ENCODE results near the gene PADI6. TPM values are rescaled to one million over a fixed set of nuclear protein-coding genes. Genes with fewer than 3 reads are reported as not detected.

The PADI6 gene
- total and polyA plus RNA-seq, 5 experiments from 2014 or later = not detected

GRCh38 chr1:17433261-17433660 lies 61.3 kb downstream of the PADI6 start:
- DNase-seq (no peak), ATAC-seq (no peak)
- H3K4me3 Mint-ChIP-seq = peak overlapping the region in 1 of 10 donors; percentile 15
- POLR2A ChIA-PET = no interaction called here
- peaks cover 22 to 77% (median 62%) of the 10 kb centered on the region in 4 donors for H3K4me1 Mint-ChIP-seq
- H3K36me3 Mint-ChIP-seq = peaks cover 0 to 57% (median 5%) of the 10 kb centered on the region in 3 donors
- no peaks in the 10 kb centered on the region for H3K9me3 Mint-ChIP-seq
- H3K27me3 Mint-ChIP-seq = no peaks in the 10 kb centered on the region
- H3K27ac Mint-ChIP-seq = peak overlapping the region in 2 of 10 donors; percentile 53 to 59

- DNase-seq (no peak), ATAC-seq (no peak)
- Mint-ChIP-seq H3K27ac (peak overlapping the region in 5 of 10 donors; percentile 16 to 52 (median 48)), H3K4me3 (no peak overlapping the region), H3K4me1 (peaks cover 21 to 72% (median 61%) of the 10 kb centered on the region in 4 donors), H3K9me3 (no peaks in the 10 kb centered on the region), H3K27me3 (no peaks in the 10 kb centered on the region), H3K36me3 (peaks cover 0 to 51% (median 5%) of the 10 kb centered on the region in 3 donors)
- POLR2A ChIA-PET = no interaction called here
Observed at GRCh38 chr1:17434016-17434415, 62.0 kb downstream of the PADI6 start.

GRCh38 chr1:17434601-17435000 lies 62.6 kb downstream of the PADI6 start:
- H3K27me3 Mint-ChIP-seq = no peaks in the 10 kb centered on the region
- H3K36me3 Mint-ChIP-seq = peaks cover 0 to 45% (median 1%) of the 10 kb centered on the region in 3 donors
- peak overlapping the region in 6 of 10 donors; percentile 4 to 76 (median 32) for H3K4me3 Mint-ChIP-seq
- ATAC-seq (no peak), DNase-seq (no peak)
- H3K9me3 Mint-ChIP-seq = no peaks in the 10 kb centered on the region
- POLR2A ChIA-PET = no interaction called here
- peaks cover 16 to 66% (median 59%) of the 10 kb centered on the region in 4 donors for H3K4me1 Mint-ChIP-seq
- H3K27ac Mint-ChIP-seq = peak overlapping the region in 7 of 10 donors; percentile 44 to 84 (median 63)

- Mint-ChIP-seq H3K36me3 (peaks cover 0 to 34% (median 0%) of the 10 kb centered on the region in 3 donors), H3K27me3 (no peaks in the 10 kb centered on the region), H3K9me3 (no peaks in the 10 kb centered on the region), H3K27ac (peak overlapping the region; percentile 78 to 92 (median 84)), H3K4me1 (peaks cover 16 to 71% (median 67%) of the 10 kb centered on the region in 4 donors), H3K4me3 (peak overlapping the region; percentile 70 to 90 (median 78))
- POLR2A ChIA-PET = interaction anchor here (0.7 kb wide), 1 partner anchor 1506 kb away, joined by 3 read pairs; no protein-coding TSS in a partner anchor
- no peak for ATAC-seq
- DNase-seq = no peak
Observed at GRCh38 chr1:17436380-17437174, 64.6 kb downstream of the PADI6 start.

- peak in 1 of 10 donors; percentile 10 for DNase-seq
- POLR2A ChIA-PET = no interaction called here
- Mint-ChIP-seq H3K4me1 (peaks cover 16 to 68% (median 63%) of the 10 kb centered on the region in 4 donors), H3K27ac (peak overlapping the region in 9 of 10 donors; percentile 78 to 92 (median 85)), H3K36me3 (peaks cover 0 to 30% (median 0%) of the 10 kb centered on the region in 3 donors), H3K9me3 (no peaks in the 10 kb centered on the region), H3K27me3 (no peaks in the 10 kb centered on the region), H3K4me3 (peak overlapping the region; percentile 70 to 90 (median 78))
- no peak for ATAC-seq
Observed at GRCh38 chr1:17437260-17437579, 65.2 kb downstream of the PADI6 start.

- H3K27ac Mint-ChIP-seq = peak overlapping the region in 8 of 10 donors; percentile 78 to 92 (median 85)
- ATAC-seq (peak; percentile 33 to 37), DNase-seq (peak; percentile 20 to 70 (median 58))
- H3K36me3 Mint-ChIP-seq = peaks cover 0 to 26% (median 0%) of the 10 kb centered on the region in 3 donors
- H3K9me3 Mint-ChIP-seq = no peaks in the 10 kb centered on the region
- no peaks in the 10 kb centered on the region for H3K27me3 Mint-ChIP-seq
- POLR2A ChIA-PET = interaction anchor here (0.8 kb wide), 1 partner anchor 9 kb away, joined by 3 read pairs; no protein-coding TSS in a partner anchor
- peak overlapping the region; percentile 71 to 96 (median 78) for H3K4me3 Mint-ChIP-seq
- H3K4me1 Mint-ChIP-seq = peaks cover 16 to 63% (median 59%) of the 10 kb centered on the region in 4 donors
Observed at GRCh38 chr1:17437580-17438317, 65.8 kb downstream of the PADI6 start.

- peak; percentile 34 to 45 for ATAC-seq
- POLR2A ChIA-PET = interaction anchor here (0.5 to 1.1 kb wide), 4 partner anchors 8 to 1757 kb away, joined by 3 to 7 read pairs (median 3); no protein-coding TSS in a partner anchor
- H3K4me1 Mint-ChIP-seq = peaks cover 16 to 56% (median 51%) of the 10 kb centered on the region in 4 donors
- H3K36me3 Mint-ChIP-seq = peaks cover 0 to 20% (median 0%) of the 10 kb centered on the region in 3 donors
- H3K27me3 Mint-ChIP-seq = peaks cover 0 to 4% (median 0%) of the 10 kb centered on the region in 5 donors
- DNase-seq = peak; percentile 52 to 81 (median 65)
- peak overlapping the region; percentile 92 to 99 (median 96) for H3K4me3 Mint-ChIP-seq
- no peaks in the 10 kb centered on the region for H3K9me3 Mint-ChIP-seq
- peak overlapping the region; percentile 90 to 98 (median 97) for H3K27ac Mint-ChIP-seq
Observed at GRCh38 chr1:17438318-17439249, 66.6 kb downstream of the PADI6 start.

GRCh38 chr1:17439250-17440073 lies 67.5 kb downstream of the PADI6 start, which contains the start of gene RCC2:
TSS of gene RCC2 (minus strand) at chr1:17439677. CDS start at chr1:17438514, 1,163 bp downstream.
- DNase-seq (peak; percentile 50 to 83 (median 70)), ATAC-seq (peak; percentile 73 to 80)
- POLR2A ChIA-PET = interaction anchor here (0.5 to 1.1 kb wide), 6 partner anchors 13 to 1757 kb away, joined by 3 to 7 read pairs (median 4); no protein-coding TSS in a partner anchor
- Mint-ChIP-seq H3K27me3 (peaks cover 0 to 5% (median 0%) of the 10 kb centered on the region in 5 donors), H3K4me3 (peak within 1 kb of the TSS; percentile 92 to 99 (median 96)), H3K4me1 (peaks cover 7 to 47% (median 42%) of the 10 kb centered on the region in 4 donors), H3K36me3 (peaks cover 0 to 11% (median 0%) of the 10 kb centered on the region in 3 donors), H3K27ac (peak within 1 kb of the TSS; percentile 90 to 98 (median 97)), H3K9me3 (no peaks in the 10 kb centered on the region)

GRCh38 chr1:17440074-17440826 lies 68.3 kb downstream of the PADI6 start:
- Mint-ChIP-seq H3K4me3 (peak overlapping the region; percentile 77 to 96 (median 84)), H3K27ac (peak overlapping the region; percentile 78 to 95 (median 92)), H3K9me3 (no peaks in the 10 kb centered on the region), H3K36me3 (peaks cover 0 to 4% (median 0%) of the 10 kb centered on the region in 3 donors), H3K4me1 (peaks cover 6 to 39% (median 34%) of the 10 kb centered on the region in 4 donors), H3K27me3 (peaks cover 0 to 5% (median 0%) of the 10 kb centered on the region in 5 donors)
- no peak for DNase-seq
- POLR2A ChIA-PET = interaction anchor here (0.6 to 1.1 kb wide), 2 partner anchors 84 to 107 kb away, joined by 3 to 4 read pairs; no protein-coding TSS in a partner anchor
- no peak for ATAC-seq

- Mint-ChIP-seq H3K4me3 (peak overlapping the region; percentile 2 to 96 (median 82)), H3K36me3 (no peaks in the 10 kb centered on the region), H3K4me1 (peaks cover 6 to 34% (median 29%) of the 10 kb centered on the region in 4 donors), H3K9me3 (no peaks in the 10 kb centered on the region), H3K27ac (peak overlapping the region in 6 of 10 donors; percentile 19 to 93 (median 85)), H3K27me3 (peaks cover 0 to 5% (median 0%) of the 10 kb centered on the region in 5 donors)
- POLR2A ChIA-PET = no interaction called here
- DNase-seq (no peak), ATAC-seq (no peak)
Observed at GRCh38 chr1:17440827-17441168, 68.8 kb downstream of the PADI6 start.

Data from naive thymus-derived CD8-positive, alpha-beta T cell (primary cell).